H9 (cell line): ENCODE results near the gene MAPK6. TPM values are rescaled to one million over a fixed set of nuclear protein-coding genes. Genes with fewer than 3 reads are reported as not detected.

Experiments used
- DNase-seq: peaks from one replicate; pipeline ENCODE4 v3.0.0-alpha.2; 2017
- H2AFZ ChIP-seq: one replicate; pipeline ENCODE4 v1.6.1; 2013; ENCODE audit warnings: mild to moderate bottlenecking, low read length, control low read depth, moderate library complexity
- H2AK5ac ChIP-seq: 2 replicates; pipeline ENCODE4 v1.6.1; 2013; ENCODE audit warnings: low read length, control low read depth, mixed read lengths; ENCODE audit not compliant: insufficient read length
- H2BK120ac ChIP-seq: one replicate; pipeline ENCODE4 v1.6.1; 2013; ENCODE audit warnings: low read depth, mild to moderate bottlenecking, low read length, control low read depth, inconsistent platforms; ENCODE audit not compliant: poor library complexity, severe bottlenecking
- H2BK12ac ChIP-seq: 2 replicates; pipeline ENCODE4 v1.6.1; 2013; ENCODE audit warnings: low read length, control low read depth, mixed read lengths, low read depth; ENCODE audit not compliant: insufficient read length
- H2BK15ac ChIP-seq: 2 replicates; pipeline ENCODE4 v1.6.1; 2013; ENCODE audit warnings: low read depth, low read length, control low read depth
- H2BK20ac ChIP-seq: one replicate; pipeline ENCODE4 v1.6.1; 2013; ENCODE audit warnings: low read depth, mild to moderate bottlenecking, low read length, control low read depth, inconsistent platforms; ENCODE audit not compliant: poor library complexity, severe bottlenecking
- H2BK5ac ChIP-seq: 2 replicates; pipeline ENCODE4 v1.6.1; 2013; ENCODE audit warnings: low read length, control low read depth, mixed read lengths; ENCODE audit not compliant: insufficient read length
- H3K14ac ChIP-seq: 2 replicates; pipeline ENCODE4 v1.6.1; 2013; ENCODE audit warnings: low read length, control low read depth; ENCODE audit not compliant: insufficient read depth
- H3K18ac ChIP-seq: 2 replicates; pipeline ENCODE4 v1.6.1; 2013; ENCODE audit warnings: low read depth, mild to moderate bottlenecking, mixed read lengths, low read length, control low read depth; ENCODE audit not compliant: insufficient read length
- H3K23ac ChIP-seq: 2 replicates; pipeline ENCODE4 v1.6.1; 2013; ENCODE audit warnings: low read length, control low read depth, mixed read lengths, low read depth; ENCODE audit not compliant: insufficient read length
- H3K23me2 ChIP-seq: 2 replicates; pipeline ENCODE4 v1.6.1; 2013; ENCODE audit warnings: low read depth, mild to moderate bottlenecking, mixed read lengths, low read length, control low read depth; ENCODE audit not compliant: insufficient read length, poor library complexity, severe bottlenecking
- H3K27ac ChIP-seq: 2 replicates; pipeline ENCODE4 v1.5.1; 2013; ENCODE audit warnings: low read length, control low read depth, mixed read lengths, low read depth; ENCODE audit not compliant: insufficient read length
- H3K27me3 ChIP-seq: 2 replicates; pipeline ENCODE4 v1.6.1; 2013; ENCODE audit warnings: low read length, control low read depth, inconsistent platforms; ENCODE audit not compliant: insufficient read depth
- H3K4ac ChIP-seq: 2 replicates; pipeline ENCODE4 v1.6.1; 2013; ENCODE audit warnings: low read depth, mild to moderate bottlenecking, control low read depth, inconsistent platforms, low read length, moderate library complexity
- H3K4me1 ChIP-seq: 2 replicates; pipeline ENCODE4 v1.6.1; 2013; ENCODE audit warnings: low read length, control low read depth, inconsistent platforms; ENCODE audit not compliant: insufficient read depth
- H3K4me2 ChIP-seq: 2 replicates; pipeline ENCODE4 v1.6.1; 2013; ENCODE audit warnings: low read length, control low read depth, mixed read lengths; ENCODE audit not compliant: insufficient read length, insufficient read depth
- H3K56ac ChIP-seq: 2 replicates; pipeline ENCODE4 v1.6.1; 2013; ENCODE audit warnings: low read depth, mild to moderate bottlenecking, mixed read lengths, low read length, control low read depth; ENCODE audit not compliant: insufficient read length
- H3K79me1 ChIP-seq: 2 replicates; pipeline ENCODE4 v1.6.1; 2013; ENCODE audit warnings: low read depth, mild to moderate bottlenecking, moderate library complexity, low read length, control low read depth, inconsistent platforms; ENCODE audit not compliant: insufficient read depth, poor library complexity, severe bottlenecking
- H3K79me2 ChIP-seq: 2 replicates; pipeline ENCODE4 v1.6.1; 2013; ENCODE audit warnings: low read length, control low read depth, inconsistent platforms; ENCODE audit not compliant: insufficient read depth
- H3K9ac ChIP-seq: 2 replicates; pipeline ENCODE4 v1.6.1; 2013; ENCODE audit warnings: low read length, control low read depth, mixed read lengths; ENCODE audit not compliant: insufficient read length; ENCODE audit errors: extremely low read depth
- H3K9me3 ChIP-seq: one replicate; pipeline ENCODE4 v1.6.1; 2013; ENCODE audit warnings: low read depth, low read length, inconsistent platforms; ENCODE audit not compliant: control insufficient read depth
- H3T11ph ChIP-seq: one replicate; pipeline ENCODE4 v1.6.1; 2013; ENCODE audit warnings: mild to moderate bottlenecking, low read length, control low read depth, inconsistent platforms
- H4K20me1 ChIP-seq: one replicate; pipeline ENCODE4 v1.6.1; 2013; ENCODE audit not compliant: control insufficient read depth, insufficient read length, insufficient read depth
- H4K5ac ChIP-seq: 2 replicates; pipeline ENCODE4 v1.6.1; 2013; ENCODE audit warnings: low read depth, mild to moderate bottlenecking, mixed read lengths, low read length, control low read depth; ENCODE audit not compliant: insufficient read length
- H4K8ac ChIP-seq: replicated peaks from 2 replicates; pipeline ENCODE4 v1.6.1; 2013; ENCODE audit warnings: low read length, control low read depth, mixed read lengths, low read depth; ENCODE audit not compliant: insufficient read length
- H4K91ac ChIP-seq: 2 replicates; pipeline ENCODE4 v1.6.1; 2013; ENCODE audit warnings: low read depth, mild to moderate bottlenecking, moderate library complexity, mixed read lengths, low read length, control low read depth; ENCODE audit not compliant: insufficient read length
- H3K27ac Mint-ChIP-seq, 3 experiments: 2 replicates in 2 of 3; 3 replicates in 1 of 3; pipeline ENCODE4 v1.8.0; 2020 to 2021; ENCODE audit warnings: mixed read lengths in 3 of 3, mild to moderate bottlenecking in 1 of 3, moderate library complexity in 1 of 3
- H3K27me3 Mint-ChIP-seq: 2 replicates; pipeline ENCODE4 v1.8.0; 2021; ENCODE audit warnings: low read depth, mild to moderate bottlenecking, moderate library complexity, mixed read lengths
- H3K36me3 Mint-ChIP-seq, 3 experiments: 2 replicates in 2 of 3; 3 replicates in 1 of 3; pipeline ENCODE4 v1.8.0; 2020 to 2021; ENCODE audit warnings: low read depth in 3 of 3, mixed read lengths in 3 of 3; ENCODE audit not compliant: insufficient read depth in 1 of 3
- H3K4me1 Mint-ChIP-seq, 2 experiments: 2 replicates each; pipeline ENCODE4 v1.8.0; 2020; ENCODE audit warnings: mixed read lengths in 2 of 2
- H3K4me3 Mint-ChIP-seq, 2 experiments: 2 replicates in 1 of 2; 3 replicates in 1 of 2; pipeline ENCODE4 v1.8.0; 2020 to 2021; ENCODE audit warnings: mild to moderate bottlenecking in 2 of 2, mixed read lengths in 2 of 2, moderate library complexity in 1 of 2
- H3K9me3 Mint-ChIP-seq, 2 experiments: 2 replicates in 1 of 2; 3 replicates in 1 of 2; pipeline ENCODE4 v1.8.0; 2020; ENCODE audit warnings: mild to moderate bottlenecking in 2 of 2, mixed read lengths in 2 of 2, moderate library complexity in 1 of 2
- CTCF ChIP-seq: fragments of 200-600 bp; sonication (generic); conservative IDR thresholded peaks from 3 replicates; pipeline ENCODE4 v1.8.0; 2021; ENCODE audit warnings: antibody characterized with exemption, mild to moderate bottlenecking
- WGBS: extraction: QIAGEN DNeasy Blood & Tissue Kit; methylation state at CpG from one replicate; pipeline ENCODE4 v1.1.7; 2013; ENCODE audit warnings: missing lambda C conversion rate, low lambda C conversion rate, mixed read lengths; ENCODE audit not compliant: insufficient read length; ENCODE audit errors: extremely low coverage; 5-methylcytosine and 5-hydroxymethylcytosine counted together
- total RNA-seq: library from RNA; stranded (reverse); gene quantifications from 2 replicates; pipeline ENCODE4 v1.2.1, GENCODE V29; 2021

MAPK6 gene
- total RNA-seq, 1 experiment from 2014 or later, result 88.6 TPM

- Histone ChIP-seq H3K27ac (no peak overlapping the region), H3K56ac (no peak overlapping the region), H3K79me2 (no peaks in the 10 kb centered on the region), H4K20me1 (no peaks in the 10 kb centered on the region), H3K4ac (no peak overlapping the region), H3K23ac (no peak overlapping the region), H4K8ac (no peak overlapping the region), H4K91ac (no peak overlapping the region), H2AFZ (no peak overlapping the region), H2BK5ac (no peak overlapping the region), H3K4me2 (no peak overlapping the region), H3K9ac (no peak overlapping the region), H3K79me1 (no peaks in the 10 kb centered on the region), H3K27me3 (no peaks in the 10 kb centered on the region), H3K14ac (no peak overlapping the region), H2BK120ac (no peak overlapping the region), H2BK12ac (no peak overlapping the region), H2BK15ac (no peak overlapping the region), H3K18ac (no peak overlapping the region), H3T11ph (no peak overlapping the region), H4K5ac (no peak overlapping the region), H3K23me2 (no peaks in the 10 kb centered on the region), H3K9me3 (no peaks in the 10 kb centered on the region), H2BK20ac (no peak overlapping the region), H3K4me1 (peaks cover 3% of the 10 kb centered on the region; the same call in 1 of the 2 replicates), H2AK5ac (no peak overlapping the region)
- Mint-ChIP-seq H3K27ac (no peak overlapping the region), H3K27me3 (no peaks in the 10 kb centered on the region), H3K9me3 (no peaks in the 10 kb centered on the region), H3K4me3 (no peak overlapping the region), H3K36me3 (no peaks in the 10 kb centered on the region), H3K4me1 (peaks cover 13 to 15% of the 10 kb centered on the region in 2 experiments)
- no peak for TF ChIP-seq CTCF
- no peak for DNase-seq
- WGBS, result no CpG with 5 or more reads among the region's 6 CpGs
Observed at GRCh38 chr15:52107238-52107637, 88.2 kb downstream of the MAPK6 start.
